Motor neuron (in vitro differentiated cells): ENCODE results near the gene C2CD2. TPM values are rescaled to one million over a fixed set of nuclear protein-coding genes. Genes with fewer than 3 reads are reported as not detected.

Source experiments
- ATAC-seq, 8 experiments: fragments of 200-7000 bp; cut with Tn5 transposase; replicated peaks in 6 of 8; 2 replicates each; pipeline ENCODE4 v1.8.0; 2021; ENCODE audit warnings: mild to moderate bottlenecking in 8 of 8, moderate library complexity in 8 of 8
- H3K27ac ChIP-seq, 2 donors: fragments of 250-450 bp; sonication (Bioruptor Pico); 2 replicates each; pipeline ENCODE4 v1.9.0; 2021; ENCODE audit warnings: antibody characterized with exemption in 2 of 2, mild to moderate bottlenecking in 2 of 2, moderate library complexity in 1 of 2
- H3K4me1 ChIP-seq, 2 donors: fragments of 250-450 bp; sonication (Bioruptor Pico); replicated peaks in 1 of 2; 2 replicates each; pipeline ENCODE4 v1.6.1; 2021; ENCODE audit warnings: antibody characterized with exemption in 2 of 2, mild to moderate bottlenecking in 2 of 2, moderate library complexity in 1 of 2
- H3K4me3 ChIP-seq, 5 donors: fragments of 250-450 bp; sonication (Bioruptor Pico); 2 replicates each; pipeline ENCODE4 v1.9.0; 2021; ENCODE audit warnings: antibody characterized with exemption in 5 of 5, mild to moderate bottlenecking in 5 of 5, moderate library complexity in 4 of 5
- WGBS, 10 experiments: fragments of 450-650 bp; shearing (Covaris generic); methylation state at CpG; one replicate each; pipeline ENCODE4 v1.0.0; 2022; 5-methylcytosine and 5-hydroxymethylcytosine counted together
- in situ Hi-C, 9 experiments: fragments of 400-800 bp; cut with MboI; loops; one replicate each; pipeline ENCODE4 v1.15.0; 2021; ENCODE audit warnings: low sequenced_read_pairs in 9 of 9, low pct_unique_long_range_greater_than_20kb in 2 of 9; ENCODE audit not compliant: unreplicated experiment in 9 of 9
- total RNA-seq, 8 experiments: library from RNA; unstranded; fragments of 300-600 nt; gene quantifications; 2 replicates each; pipeline versions ENCODE4 v1.2.3 to v1.2.4, GENCODE V29; 2022

The C2CD2 gene
- total RNA-seq, 8 experiments from 2014 or later, result 3.5 to 22.3 (median 6.6) TPM

DNA sequence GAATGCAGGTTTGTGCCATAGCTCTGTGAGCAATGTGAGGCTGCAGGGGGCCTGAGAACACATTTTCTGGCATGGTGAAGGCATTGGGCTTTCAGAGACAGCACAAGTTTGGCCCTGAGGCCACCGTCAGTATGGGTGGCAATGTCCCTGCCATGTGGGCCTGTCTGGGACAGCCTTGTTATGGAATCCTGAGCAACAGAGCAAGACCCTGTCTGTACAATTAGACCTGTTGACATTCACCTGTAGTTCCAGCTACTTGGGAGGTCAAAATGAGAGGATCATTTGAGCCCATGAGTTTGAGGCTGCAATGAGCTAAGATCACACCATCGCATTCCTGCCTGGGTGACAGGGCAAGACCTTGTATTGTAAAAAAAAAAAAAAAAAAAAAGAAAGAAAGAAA is 110.2 kb downstream of the C2CD2 start:
- Histone ChIP-seq H3K4me3 (no peak overlapping the region), H3K4me1 (no peaks in the 10 kb centered on the region), H3K27ac (no peak overlapping the region)
- WGBS, 10 experiments, result 89 to 100% (median 100%) methylated on average over 1 to 2 of the region's 2 CpGs; no CpG with 5 or more reads in 1 of the 10 experiments
- in situ Hi-C loops, result no loop called here
- no peak for ATAC-seq

DNA sequence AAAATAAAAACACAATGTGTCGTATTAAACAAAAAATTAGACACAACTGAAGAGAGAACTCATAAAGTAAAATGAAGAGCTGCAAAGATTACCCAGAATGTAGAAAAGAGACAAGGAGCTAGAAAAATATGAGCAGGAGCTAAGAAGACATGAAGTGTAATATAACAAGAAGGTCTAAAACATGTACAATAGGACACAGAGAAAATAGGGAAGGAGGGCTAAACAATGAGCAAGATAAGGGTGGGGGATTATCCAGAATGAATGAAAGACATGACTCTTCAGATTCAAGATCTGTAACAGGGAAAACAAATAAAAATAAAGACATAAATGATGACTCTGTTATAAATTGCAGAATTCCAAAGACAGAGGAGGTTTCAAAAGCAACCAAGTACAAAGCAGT is 112.9 kb downstream of the C2CD2 start:
- H3K27ac ChIP-seq, result no peak overlapping the region
- no peak for ATAC-seq
- WGBS, 10 experiments, result 95 to 100% (median 100%) methylated on average over 1 of the region's 1 CpG
- no peak overlapping the region for H3K4me3 ChIP-seq
- H3K4me1 ChIP-seq, result no peaks in the 10 kb centered on the region
- in situ Hi-C loops, result no loop called here

DNA sequence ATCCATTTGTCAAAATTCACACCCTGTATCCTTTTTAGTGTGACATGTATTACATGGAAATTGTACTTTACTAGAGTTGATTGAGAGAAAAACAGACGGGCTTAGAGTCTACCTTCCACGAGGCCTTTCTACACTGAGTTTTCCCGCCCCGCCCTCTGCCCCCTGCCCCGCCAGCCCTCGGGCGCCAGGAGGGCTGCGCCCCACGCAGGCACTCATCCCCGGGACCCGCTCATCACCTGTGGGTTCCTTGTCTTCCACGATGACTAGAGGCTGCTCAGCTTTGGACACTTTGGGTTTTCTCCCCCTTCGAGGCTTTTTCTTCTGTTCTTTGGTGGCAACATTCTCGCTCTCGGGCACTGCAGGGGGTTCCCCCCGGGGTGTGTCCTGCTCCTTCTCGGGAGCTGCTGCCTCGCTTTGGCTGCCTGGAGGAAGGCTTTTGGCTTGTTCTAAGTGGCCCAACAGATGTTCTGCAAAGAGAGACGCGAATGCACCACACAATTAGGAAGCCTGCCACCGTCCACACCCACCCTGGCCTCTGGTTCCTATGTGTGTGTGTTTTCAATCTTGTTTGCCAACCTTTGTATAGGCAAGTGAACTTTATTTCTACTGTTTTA is 114.3 kb downstream of the C2CD2 start:
- H3K4me3 ChIP-seq, result no peak overlapping the region
- 12 to 96% (median 73%) methylated on average over 1 to 12 of the region's 21 CpGs; no CpG with 5 or more reads in 3 of the 10 experiments for WGBS, 10 experiments
- H3K27ac ChIP-seq, result no peak overlapping the region
- in situ Hi-C loops, result no loop called here
- ATAC-seq, result no peak
- H3K4me1 ChIP-seq, result no peaks in the 10 kb centered on the region

DNA sequence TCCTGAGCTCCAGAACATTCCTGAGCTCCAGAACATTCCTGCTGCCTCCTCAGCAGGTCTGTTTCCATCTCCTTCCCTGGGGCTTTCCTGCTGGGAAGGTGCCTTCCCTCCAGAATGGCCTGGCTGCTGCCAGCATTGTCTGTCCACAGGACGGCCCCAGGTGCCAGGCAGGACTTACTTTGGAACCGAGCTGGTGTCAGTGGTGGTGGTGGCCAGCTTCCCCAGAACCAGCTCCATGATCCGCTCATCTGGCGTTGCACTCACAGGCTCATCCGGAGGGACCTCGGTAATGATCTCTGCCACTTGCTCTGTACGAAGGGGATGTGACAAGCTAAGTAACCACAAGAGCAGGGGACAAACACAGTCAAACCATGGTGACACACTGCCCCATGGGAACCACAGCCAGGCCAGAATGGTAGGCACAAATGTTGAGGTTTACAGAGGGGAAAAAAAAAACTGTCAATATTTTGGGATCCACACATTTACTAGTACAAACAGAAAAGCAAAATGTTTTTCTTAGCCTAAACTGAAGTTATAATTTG is 116.0 kb downstream of the C2CD2 start:
- Histone ChIP-seq H3K4me1 (no peaks in the 10 kb centered on the region), H3K27ac (no peak overlapping the region), H3K4me3 (no peak overlapping the region)
- ATAC-seq, result no peak
- in situ Hi-C loops, result no loop called here
- WGBS, 10 experiments, result 80 to 100% (median 95%) methylated on average over 1 to 5 of the region's 7 CpGs; no CpG with 5 or more reads in 2 of the 10 experiments

DNA sequence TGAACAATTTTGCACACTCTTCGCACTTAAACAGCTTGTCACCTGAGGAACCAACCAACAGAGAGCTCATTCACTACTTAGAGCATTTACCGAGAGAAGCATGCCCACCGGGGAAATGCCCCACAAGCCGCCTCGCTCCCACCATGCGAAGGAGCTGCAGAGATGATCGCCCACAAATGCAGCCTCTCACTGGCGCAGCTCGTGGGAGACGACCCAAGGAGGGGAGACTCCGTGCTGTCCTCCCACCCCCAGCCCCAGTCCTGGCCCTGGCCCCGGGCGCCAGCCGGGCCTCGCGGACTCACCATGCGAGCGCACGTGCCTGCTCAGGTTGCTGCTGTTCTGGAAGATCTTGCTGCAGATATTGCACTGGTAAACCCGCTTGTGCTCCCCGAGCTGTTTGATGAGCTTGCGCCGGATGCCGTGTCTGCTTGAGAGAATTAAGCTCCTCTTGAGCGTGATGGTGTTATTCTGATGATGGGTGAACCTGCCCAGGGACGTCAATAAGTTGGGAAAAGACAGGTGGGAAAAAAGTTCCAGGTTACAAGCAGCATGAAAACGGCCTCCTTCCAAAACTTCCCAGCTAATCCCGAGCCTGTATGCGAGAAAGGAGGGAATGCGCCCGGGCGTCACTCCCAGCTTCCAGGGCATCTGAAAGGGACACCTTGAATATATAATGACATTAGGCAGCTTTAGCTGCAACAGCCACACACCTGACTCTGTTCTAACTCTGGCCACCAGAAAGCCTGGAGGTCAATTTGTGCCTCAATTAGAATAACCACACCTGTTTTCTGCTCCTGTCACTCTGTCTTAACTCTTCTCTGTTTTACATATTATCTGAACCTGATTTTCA is 117.4 kb downstream of the C2CD2 start:
- no peak for ATAC-seq
- Histone ChIP-seq H3K4me3 (no peak overlapping the region), H3K4me1 (no peaks in the 10 kb centered on the region), H3K27ac (no peak overlapping the region)
- 75 to 100% (median 91%) methylated on average over 1 to 13 of the region's 32 CpGs; no CpG with 5 or more reads in 3 of the 10 experiments for WGBS, 10 experiments
- in situ Hi-C loops, result no loop called here

DNA sequence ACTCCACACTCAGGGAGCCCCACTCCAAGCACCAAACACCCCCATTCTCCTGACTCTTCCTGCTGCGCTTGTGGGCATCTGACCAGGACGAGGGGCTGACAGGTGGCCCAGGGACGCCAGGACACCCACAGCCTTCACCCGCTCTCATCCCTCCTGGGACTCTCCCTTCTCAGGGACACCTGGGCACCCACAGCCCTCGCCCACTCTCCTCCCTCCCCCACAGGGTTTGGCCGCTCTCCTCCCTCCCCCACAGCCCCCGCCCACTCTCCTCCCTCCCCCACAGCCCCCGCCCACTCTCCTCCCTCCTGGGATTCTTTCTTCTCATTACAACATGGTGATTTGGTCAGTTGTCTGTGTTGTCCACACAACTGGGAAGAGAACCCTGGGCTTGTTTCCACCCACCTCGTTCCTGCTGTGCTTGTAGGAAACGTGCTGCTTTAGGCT is 118.1 kb downstream of the C2CD2 start:
- Histone ChIP-seq H3K27ac (no peak overlapping the region), H3K4me3 (no peak overlapping the region), H3K4me1 (no peaks in the 10 kb centered on the region)
- in situ Hi-C loops, result no loop called here
- WGBS, 10 experiments, result 85% methylated on average over 4 of the region's 10 CpGs; no CpG with 5 or more reads in 9 of the 10 experiments
- peak in 2 of 8 experiments; percentile 45 for ATAC-seq

Other genes starting within 250 kb of the C2CD2 start
- gene RIPK4, start 187.0 kb downstream of the C2CD2 start, total RNA-seq, result under 1 TPM in 7 of 8 experiments, not detected in 1; 0.18 to 0.57 (median 0.38) TPM
- gene PRDM15, start 74.7 kb downstream of the C2CD2 start, total RNA-seq, result 1 to 10 TPM; 2.9 to 9.9 (median 4.7) TPM
- gene ZBTB21, start 56.3 kb upstream of the C2CD2 start, total RNA-seq, result 10 to 100 TPM in 7 of 8 experiments, 1 to 10 TPM in 1; 9.0 to 22.3 (median 14.2) TPM
- gene UMODL1, start 117.3 kb upstream of the C2CD2 start, total RNA-seq, result under 1 TPM in 7 of 8 experiments, not detected in 1; 0.09 to 0.95 (median 0.31) TPM